C4-2B (cell line): ENCODE data around the gene BRWD1.

ENCODE experiments used
- ZFX ChIP-seq: fragments of 450-650 bp; IDR thresholded peaks from 2 replicates; pipeline ENCODE4 v1.6.1; 2017
- TF ChIP-seq, protein P1 (sequence below): fragments of 450-650 bp; conservative IDR thresholded peaks from 2 replicates; pipeline ENCODE4 v1.5.1; 2017; ENCODE audit warnings: mild to moderate bottlenecking

DNA sequence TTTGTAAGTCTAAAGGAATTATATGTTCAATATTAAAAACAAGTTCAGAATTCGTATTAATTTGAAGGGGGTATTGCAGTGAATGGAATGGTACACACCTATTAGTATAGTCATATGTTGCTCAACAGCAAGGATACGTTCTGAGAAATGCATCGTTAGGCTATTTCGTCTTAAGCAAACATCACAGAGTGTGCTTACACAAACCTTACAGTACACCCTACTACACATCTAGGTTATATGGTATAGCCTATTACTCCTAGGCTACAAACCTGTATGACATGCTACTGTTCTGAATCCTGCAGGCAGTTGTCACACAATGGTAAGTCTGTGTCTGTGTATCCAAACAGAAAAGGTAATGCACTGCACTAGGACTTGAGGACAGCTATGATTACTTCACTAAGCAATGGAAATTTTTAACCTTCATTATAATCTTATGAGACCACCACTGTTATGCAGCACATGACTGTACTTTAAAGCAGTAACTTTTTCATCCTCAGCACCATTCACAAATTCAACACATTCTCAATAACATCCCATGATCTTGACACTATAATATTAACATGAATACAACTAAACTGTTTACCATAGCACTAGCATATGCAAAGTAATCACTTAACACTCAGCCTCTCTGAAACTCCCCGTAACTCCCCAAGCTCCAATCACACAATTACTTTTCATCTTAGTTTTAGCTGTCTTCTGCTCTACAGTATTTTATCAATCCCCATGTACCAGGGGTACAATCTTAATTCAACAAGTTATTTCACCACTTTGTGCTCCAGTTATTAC lies 115.8 kb downstream of the BRWD1 start:
- TF ChIP-seq, protein P1, sequence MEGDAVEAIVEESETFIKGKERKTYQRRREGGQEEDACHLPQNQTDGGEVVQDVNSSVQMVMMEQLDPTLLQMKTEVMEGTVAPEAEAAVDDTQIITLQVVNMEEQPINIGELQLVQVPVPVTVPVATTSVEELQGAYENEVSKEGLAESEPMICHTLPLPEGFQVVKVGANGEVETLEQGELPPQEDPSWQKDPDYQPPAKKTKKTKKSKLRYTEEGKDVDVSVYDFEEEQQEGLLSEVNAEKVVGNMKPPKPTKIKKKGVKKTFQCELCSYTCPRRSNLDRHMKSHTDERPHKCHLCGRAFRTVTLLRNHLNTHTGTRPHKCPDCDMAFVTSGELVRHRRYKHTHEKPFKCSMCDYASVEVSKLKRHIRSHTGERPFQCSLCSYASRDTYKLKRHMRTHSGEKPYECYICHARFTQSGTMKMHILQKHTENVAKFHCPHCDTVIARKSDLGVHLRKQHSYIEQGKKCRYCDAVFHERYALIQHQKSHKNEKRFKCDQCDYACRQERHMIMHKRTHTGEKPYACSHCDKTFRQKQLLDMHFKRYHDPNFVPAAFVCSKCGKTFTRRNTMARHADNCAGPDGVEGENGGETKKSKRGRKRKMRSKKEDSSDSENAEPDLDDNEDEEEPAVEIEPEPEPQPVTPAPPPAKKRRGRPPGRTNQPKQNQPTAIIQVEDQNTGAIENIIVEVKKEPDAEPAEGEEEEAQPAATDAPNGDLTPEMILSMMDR = no peak
- no peak for TF ChIP-seq ZFX
